Suprapubic skin (tissue), 4 donors: Measurements from ENCODE around the gene MCUR1. TPM values are rescaled to one million over a fixed set of nuclear protein-coding genes. Genes with fewer than 3 reads are reported as not detected.
A peak's percentile ranks its signal among the peaks of the same experiment; 100 is the strongest.

Source experiments
- DNase-seq, 2 donors: peaks; one replicate each; pipeline ENCODE4 v3.0.0-alpha.2; 2019; ENCODE audit warnings: low spot score in 2 of 2
- H3K27ac ChIP-seq: fragments of 200-600 bp; sonication (generic); one replicate; pipeline ENCODE4 v1.5.1; 2019
- H3K27me3 ChIP-seq: fragments of 200-600 bp; sonication (generic); one replicate; pipeline ENCODE4 v1.5.1; 2019
- H3K36me3 ChIP-seq: fragments of 200-600 bp; sonication (generic); one replicate; pipeline ENCODE4 v1.5.1; 2019
- H3K4me1 ChIP-seq: fragments of 200-600 bp; sonication (generic); one replicate; pipeline ENCODE4 v1.5.1; 2019
- H3K4me3 ChIP-seq: fragments of 200-600 bp; sonication (generic); one replicate; pipeline ENCODE4 v1.5.1; 2019; ENCODE audit warnings: mild to moderate bottlenecking
- H3K9me3 ChIP-seq: fragments of 200-600 bp; sonication (generic); one replicate; pipeline ENCODE4 v1.5.1; 2019
- CTCF ChIP-seq, 2 donors: fragments of 200-600 bp in 1 of 2; fragments of 450-650 bp in 1 of 2; sonication (generic) in 1 of 2; IDR thresholded peaks; one replicate each; pipeline ENCODE4 v1.5.1; 2016 to 2019; ENCODE audit warnings: antibody characterized with exemption in 2 of 2, mild to moderate bottlenecking in 1 of 2, moderate library complexity in 1 of 2
- EP300 ChIP-seq: sonication (generic); formaldehyde crosslinking; IDR thresholded peaks from one replicate; pipeline ENCODE4 v1.6.1; 2017; ENCODE audit warnings: antibody characterized with exemption
- POLR2A ChIP-seq, 2 donors: fragments of 450-650 bp; IDR thresholded peaks; one replicate each; pipeline ENCODE4 v1.6.1; 2017; ENCODE audit warnings: antibody characterized with exemption in 2 of 2, mild to moderate bottlenecking in 2 of 2, moderate library complexity in 2 of 2
- POLR2AphosphoS5 ChIP-seq, 3 donors: sonication (generic); formaldehyde crosslinking; IDR thresholded peaks; one replicate each; pipeline ENCODE4 v1.6.1; 2017; ENCODE audit warnings: antibody characterized with exemption in 3 of 3
- WGBS: methylation state at CpG from one replicate; pipeline ENCODE4 v1.1.5; 2018; 5-methylcytosine and 5-hydroxymethylcytosine counted together
- total RNA-seq, 4 donors: library from RNA; depleted of rRNA; stranded (reverse); fragments of >200 nt; gene quantifications; one replicate each; pipeline ENCODE4 v1.1.0, GENCODE V29; 2016

The MCUR1 gene
- total RNA-seq, 4 donors from 2014 or later = 20.8 to 30.7 (median 27.8) TPM

GRCh38 chr6:13818341-13818740 lies 4.0 kb upstream of the MCUR1 start:
- no peaks in the 10 kb centered on the region for H3K27me3 ChIP-seq
- H3K4me3 ChIP-seq = no peak overlapping the region
- H3K9me3 ChIP-seq = no peaks in the 10 kb centered on the region
- H3K4me1 ChIP-seq = no peaks in the 10 kb centered on the region
- no peaks in the 10 kb centered on the region for H3K36me3 ChIP-seq
- no peak overlapping the region for H3K27ac ChIP-seq
- WGBS = 84% methylated on average over 2 of the region's 2 CpGs
- TF ChIP-seq CTCF (IDR thresholded peaks at IDR 0.05) (no peak), POLR2A (IDR thresholded peaks at IDR 0.05) (no peak), POLR2AphosphoS5 (IDR thresholded peaks at IDR 0.05) (no peak), EP300 (no peak)
- DNase-seq = no peak

GRCh38 chr6:13814938-13815575 lies 700 bp upstream of the MCUR1 start:
- H3K4me1 ChIP-seq = peaks cover 32% of the 10 kb centered on the region
- no peaks in the 10 kb centered on the region for H3K9me3 ChIP-seq
- peak overlapping the region; percentile 98 for H3K27ac ChIP-seq
- H3K36me3 ChIP-seq = no peaks in the 10 kb centered on the region
- H3K27me3 ChIP-seq = no peaks in the 10 kb centered on the region
- TF ChIP-seq POLR2AphosphoS5 (IDR thresholded peaks at IDR 0.05) (no peak), CTCF (IDR thresholded peaks at IDR 0.05) (no peak), EP300 (no peak), POLR2A (IDR thresholded peaks at IDR 0.05) (no peak)
- DNase-seq = no peak
- H3K4me3 ChIP-seq = peak overlapping the region; percentile 86
- WGBS = 21% methylated on average over 8 of the region's 8 CpGs

- Histone ChIP-seq H3K4me1 (peaks cover 32% of the 10 kb centered on the region), H3K4me3 (peak overlapping the region; percentile 86), H3K27ac (peak overlapping the region; percentile 98), H3K9me3 (no peaks in the 10 kb centered on the region), H3K36me3 (no peaks in the 10 kb centered on the region), H3K27me3 (no peaks in the 10 kb centered on the region)
- DNase-seq = peak; percentile 85 to 87
- 0% methylated on average over 11 of the region's 56 CpGs for WGBS
- TF ChIP-seq EP300 = no peak
- TF ChIP-seq CTCF (IDR thresholded peaks at IDR 0.05) = no peak
- TF ChIP-seq POLR2A (IDR thresholded peaks at IDR 0.05) = no peak
- TF ChIP-seq POLR2AphosphoS5 (IDR thresholded peaks at IDR 0.05) = no peak
These were observed 659 bp downstream of the MCUR1 start for GRCh38 chr6:13813621-13814175.

GRCh38 chr6:13813026-13813425 lies 1.3 kb downstream of the MCUR1 start:
- H3K27me3 ChIP-seq = no peaks in the 10 kb centered on the region
- WGBS = 37% methylated on average over 7 of the region's 7 CpGs
- no peaks in the 10 kb centered on the region for H3K9me3 ChIP-seq
- H3K4me1 ChIP-seq = peaks cover 32% of the 10 kb centered on the region
- no peak for DNase-seq
- TF ChIP-seq CTCF (IDR thresholded peaks at IDR 0.05) (no peak), EP300 (no peak), POLR2AphosphoS5 (IDR thresholded peaks at IDR 0.05) (no peak), POLR2A (IDR thresholded peaks at IDR 0.05) (no peak)
- peak overlapping the region; percentile 86 for H3K4me3 ChIP-seq
- no peaks in the 10 kb centered on the region for H3K36me3 ChIP-seq
- peak overlapping the region; percentile 98 for H3K27ac ChIP-seq

- H3K36me3 ChIP-seq = no peaks in the 10 kb centered on the region
- no peak overlapping the region for H3K4me3 ChIP-seq
- no peak for DNase-seq
- no peak for TF ChIP-seq CTCF (IDR thresholded peaks at IDR 0.05)
- TF ChIP-seq POLR2AphosphoS5 (IDR thresholded peaks at IDR 0.05) = no peak
- TF ChIP-seq EP300 = no peak
- TF ChIP-seq POLR2A (IDR thresholded peaks at IDR 0.05) = no peak
- no peak overlapping the region for H3K27ac ChIP-seq
- no peaks in the 10 kb centered on the region for H3K9me3 ChIP-seq
- H3K27me3 ChIP-seq = no peaks in the 10 kb centered on the region
- 95% methylated on average over 5 of the region's 5 CpGs for WGBS
- H3K4me1 ChIP-seq = peaks cover 32% of the 10 kb centered on the region
These were observed 2.1 kb downstream of the MCUR1 start for GRCh38 chr6:13812359-13812642.
